PC-3 (cell line): ENCODE results near the gene LOXHD1. TPM values are rescaled to one million over a fixed set of nuclear protein-coding genes. Genes with fewer than 3 reads are reported as not detected.

Experiments
- ATAC-seq: fragments of 200-7000 bp; cut with Tn5 transposase; 2 replicates; pipeline ENCODE4 v1.9.1; 2020; ENCODE audit warnings: mild to moderate bottlenecking, moderate library complexity
- BruUV-seq: library from RNA; stranded (reverse); fragments of 400-500 nt; replicated peaks from 2 replicates; lab custom pipeline; 2021; lab: Mats Ljungman, UMichigan
- CTCF ChIA-PET: fragments of 300-600 bp; sonication (Branson Sonifier 250); formaldehyde crosslinking; loops from one replicate; lab custom pipeline; 2022; ENCODE audit warnings: antibody characterized with exemption; lab: Charles Lee
- POLR2A ChIA-PET: fragments of 300-600 bp; sonication (Branson Sonifier 250); formaldehyde crosslinking; loops from one replicate; lab custom pipeline; 2022; ENCODE audit warnings: antibody characterized with exemption; ENCODE audit not compliant: unreplicated experiment; lab: Charles Lee
- DNase-seq: peaks from one replicate; pipeline ENCODE4 v3.0.0-alpha.2; 2015
- H2AFZ ChIP-seq: fragments of 300-600 bp; sonication (generic); 2 replicates; pipeline ENCODE4 v1.6.0; 2016; ENCODE audit warnings: antibody characterized with exemption, low read length
- H3F3A ChIP-seq: fragments of 300-600 bp; sonication (generic); one replicate; pipeline ENCODE4 v1.6.0; 2017; ENCODE audit warnings: antibody characterized with exemption, low read length, control low read depth, mild to moderate bottlenecking; ENCODE audit not compliant: unreplicated experiment
- H3K27ac ChIP-seq: fragments of 300-600 bp; sonication (generic); 2 replicates; pipeline ENCODE4 v1.5.1; 2016; ENCODE audit warnings: mild to moderate bottlenecking, low read length
- H3K27me3 ChIP-seq: fragments of 300-600 bp; sonication (generic); 2 replicates; pipeline ENCODE4 v1.6.1; 2016; ENCODE audit warnings: low read length, mixed read lengths
- H3K36me3 ChIP-seq: fragments of 300-600 bp; sonication (generic); 2 replicates; pipeline ENCODE4 v1.6.1; 2016; ENCODE audit warnings: low read depth, mixed run types, low read length, mixed read lengths
- H3K4me1 ChIP-seq: fragments of 300-600 bp; sonication (generic); 2 replicates; pipeline ENCODE4 v1.5.1; 2016; ENCODE audit warnings: low read length; ENCODE audit not compliant: insufficient read depth
- H3K4me2 ChIP-seq: fragments of 300-600 bp; sonication (generic); 2 replicates; pipeline ENCODE4 v1.6.0; 2016; ENCODE audit warnings: low read length
- H3K4me3 ChIP-seq: fragments of 300-600 bp; sonication (generic); 2 replicates; pipeline ENCODE4 v1.5.1; 2016; ENCODE audit warnings: mild to moderate bottlenecking, low read length, mixed read lengths
- H3K79me2 ChIP-seq: fragments of 300-600 bp; sonication (generic); 2 replicates; pipeline ENCODE4 v1.6.1; 2017; ENCODE audit warnings: low read length, mixed read lengths
- H3K9ac ChIP-seq: fragments of 300-600 bp; sonication (generic); 2 replicates; pipeline ENCODE4 v1.6.0; 2016; ENCODE audit warnings: mild to moderate bottlenecking, low read length
- H3K9me2 ChIP-seq: fragments of 300-600 bp; sonication (generic); replicated peaks from 2 replicates; pipeline ENCODE4 v1.6.1; 2016; ENCODE audit warnings: mixed run types, low read length, mixed read lengths
- H3K9me3 ChIP-seq: fragments of 300-600 bp; sonication (generic); 2 replicates; pipeline ENCODE4 v1.6.1; 2016; ENCODE audit warnings: low read length, mixed read lengths
- H4K20me1 ChIP-seq: fragments of 300-600 bp; sonication (generic); 2 replicates; pipeline ENCODE4 v1.6.1; 2016; ENCODE audit warnings: low read length, mixed read lengths
- EZH2 ChIP-seq: fragments of 300-600 bp; sonication (generic); IDR thresholded peaks from one replicate; pipeline ENCODE4 v1.6.1; 2017; ENCODE audit warnings: antibody characterized with exemption, mild to moderate bottlenecking, low read length; ENCODE audit not compliant: unreplicated experiment
- EZH2phosphoT487 ChIP-seq: fragments of 300-600 bp; sonication (generic); IDR thresholded peaks from 2 replicates; pipeline ENCODE4 v1.6.1; 2018; ENCODE audit warnings: mild to moderate bottlenecking, antibody characterized with exemption, low read length, borderline replicate concordance
- intact Hi-C: fragments of 100-400 bp; cut with micrococcal nuclease; formaldehyde crosslinking; loops from 2 replicates; pipeline ENCODE4 v1.9.0; 2023
- total RNA-seq: library from RNA; depleted of rRNA; stranded (reverse); fragments of >200 nt; gene quantifications from 2 replicates; pipeline ENCODE4 v1.2.3, GENCODE V29; 2014
- TF ChIP-seq, protein P1 (sequence below): fragments of 300-600 bp; sonication (generic); conservative IDR thresholded peaks from 2 replicates; pipeline ENCODE4 v1.5.1; 2017; ENCODE audit warnings: antibody characterized with exemption, low read depth, mild to moderate bottlenecking, low read length

The LOXHD1 gene
- total RNA-seq, 1 experiment from 2014 or later: not detected

DNA sequence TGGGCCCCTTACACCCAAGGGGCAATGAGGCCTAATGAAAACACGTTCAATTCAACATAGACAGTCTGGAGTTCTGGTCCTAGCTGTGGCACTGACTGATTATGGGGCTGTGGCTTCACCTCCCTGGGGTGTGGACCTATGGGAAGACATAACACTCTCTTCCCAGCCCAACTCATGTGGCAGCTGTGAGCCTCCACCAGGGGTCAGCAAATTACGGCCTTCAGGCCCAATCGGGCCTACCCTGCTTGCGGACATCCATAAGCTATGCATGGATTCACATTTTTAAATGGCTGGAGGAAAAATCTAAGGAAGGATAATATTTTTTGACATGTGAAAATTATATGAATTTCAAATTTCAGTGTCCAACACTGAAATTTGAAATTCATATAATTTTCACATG is 101.3 kb downstream of the LOXHD1 start:
- H3K27me3 ChIP-seq: no peaks in the 10 kb centered on the region
- DNase-seq: peak; percentile 34
- no peaks in the 10 kb centered on the region for H3K4me1 ChIP-seq
- POLR2A ChIA-PET: no interaction called here
- H3K36me3 ChIP-seq: no peaks in the 10 kb centered on the region
- H3K9me2 ChIP-seq: no peaks in the 10 kb centered on the region
- CTCF ChIA-PET: interaction anchor here (0.6 to 0.7 kb wide), 2 partner anchors 87 to 101 kb away, joined by 3 read pairs; no protein-coding TSS in a partner anchor
- peak; percentile 86 for ATAC-seq
- H3K4me3 ChIP-seq: no peak overlapping the region
- H3K79me2 ChIP-seq: no peaks in the 10 kb centered on the region
- H3K9me3 ChIP-seq: no peaks in the 10 kb centered on the region
- no TSS peak for BruUV-seq
- H3F3A ChIP-seq: no peaks in the 10 kb centered on the region
- H3K27ac ChIP-seq: no peak overlapping the region
- intact Hi-C loops: no loop called here
- no peaks in the 10 kb centered on the region for H4K20me1 ChIP-seq
- no peak overlapping the region for H3K4me2 ChIP-seq
- TF ChIP-seq, protein P1, sequence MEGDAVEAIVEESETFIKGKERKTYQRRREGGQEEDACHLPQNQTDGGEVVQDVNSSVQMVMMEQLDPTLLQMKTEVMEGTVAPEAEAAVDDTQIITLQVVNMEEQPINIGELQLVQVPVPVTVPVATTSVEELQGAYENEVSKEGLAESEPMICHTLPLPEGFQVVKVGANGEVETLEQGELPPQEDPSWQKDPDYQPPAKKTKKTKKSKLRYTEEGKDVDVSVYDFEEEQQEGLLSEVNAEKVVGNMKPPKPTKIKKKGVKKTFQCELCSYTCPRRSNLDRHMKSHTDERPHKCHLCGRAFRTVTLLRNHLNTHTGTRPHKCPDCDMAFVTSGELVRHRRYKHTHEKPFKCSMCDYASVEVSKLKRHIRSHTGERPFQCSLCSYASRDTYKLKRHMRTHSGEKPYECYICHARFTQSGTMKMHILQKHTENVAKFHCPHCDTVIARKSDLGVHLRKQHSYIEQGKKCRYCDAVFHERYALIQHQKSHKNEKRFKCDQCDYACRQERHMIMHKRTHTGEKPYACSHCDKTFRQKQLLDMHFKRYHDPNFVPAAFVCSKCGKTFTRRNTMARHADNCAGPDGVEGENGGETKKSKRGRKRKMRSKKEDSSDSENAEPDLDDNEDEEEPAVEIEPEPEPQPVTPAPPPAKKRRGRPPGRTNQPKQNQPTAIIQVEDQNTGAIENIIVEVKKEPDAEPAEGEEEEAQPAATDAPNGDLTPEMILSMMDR: peak; percentile 52
- no peak for TF ChIP-seq EZH2phosphoT487
- H3K9ac ChIP-seq: no peak overlapping the region
- H2AFZ ChIP-seq: no peak overlapping the region

DNA sequence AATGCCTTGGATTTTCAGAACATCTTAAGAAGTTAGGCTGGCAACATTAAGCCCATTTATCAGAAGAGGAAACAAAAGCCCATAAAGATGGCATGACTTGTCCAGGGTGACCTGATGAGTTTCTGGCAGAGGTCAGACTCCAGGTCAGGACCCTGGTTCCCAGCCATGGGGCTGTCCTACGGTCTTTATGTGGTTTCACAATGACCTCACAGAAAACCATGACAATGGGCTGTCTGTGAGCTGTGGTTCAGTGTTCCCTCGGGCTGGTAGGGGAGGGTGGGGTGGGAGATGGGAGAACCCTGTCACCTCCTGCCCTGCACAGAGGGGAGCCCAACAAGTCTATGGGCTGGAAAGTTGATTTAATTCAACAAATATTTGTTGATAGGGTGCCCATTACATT is 101.8 kb downstream of the LOXHD1 start:
- Histone ChIP-seq H4K20me1 (no peaks in the 10 kb centered on the region), H3K36me3 (no peaks in the 10 kb centered on the region), H3K9ac (no peak overlapping the region), H3K9me2 (no peaks in the 10 kb centered on the region), H2AFZ (no peak overlapping the region), H3K27me3 (no peaks in the 10 kb centered on the region), H3K4me3 (no peak overlapping the region), H3K4me1 (no peaks in the 10 kb centered on the region), H3K27ac (no peak overlapping the region), H3K9me3 (no peaks in the 10 kb centered on the region), H3F3A (no peaks in the 10 kb centered on the region), H3K4me2 (no peak overlapping the region), H3K79me2 (no peaks in the 10 kb centered on the region)
- ChIA-PET POLR2A (no interaction called here), CTCF (no interaction called here)
- intact Hi-C loops: no loop called here
- BruUV-seq: no TSS peak
- TF ChIP-seq, protein P1: no peak
- TF ChIP-seq EZH2phosphoT487: no peak
- no peak for TF ChIP-seq EZH2
- ATAC-seq: no peak
- no peak for DNase-seq

DNA sequence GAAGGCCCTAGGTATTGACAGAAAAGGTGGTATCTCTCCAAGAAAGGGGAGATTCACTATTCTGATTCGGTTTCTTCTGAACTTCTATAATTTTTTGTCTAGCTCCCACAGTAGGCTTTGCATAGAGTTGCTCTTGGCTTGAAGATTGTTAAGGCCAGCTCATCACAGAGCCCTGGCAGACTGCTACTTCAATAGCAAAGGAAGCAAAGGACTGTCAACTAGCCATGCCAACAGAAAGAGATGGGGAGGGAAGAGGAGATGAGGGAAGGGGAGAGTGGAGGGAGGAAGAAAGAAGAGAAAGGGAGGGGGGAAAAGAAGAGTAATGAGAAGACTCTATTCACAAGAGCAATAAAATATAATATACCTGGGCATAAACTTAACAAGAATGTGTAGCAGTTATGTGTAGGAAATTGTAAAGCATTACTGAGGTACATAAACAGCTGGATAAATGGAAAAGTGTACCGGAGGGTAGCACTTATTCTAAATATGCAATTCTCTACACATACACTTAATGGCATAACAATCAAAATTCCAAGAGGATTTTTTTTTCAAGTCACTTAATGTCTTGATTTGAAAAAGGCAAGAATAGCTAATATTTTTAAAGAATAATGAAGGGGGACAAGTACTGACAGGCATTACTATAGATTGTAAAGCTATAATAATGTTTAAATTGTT is 102.5 kb downstream of the LOXHD1 start:
- POLR2A ChIA-PET: no interaction called here
- CTCF ChIA-PET: interaction anchor here (0.6 to 0.7 kb wide), 2 partner anchors 71 to 395 kb away, joined by 3 to 4 read pairs; no protein-coding TSS in a partner anchor
- ATAC-seq: no peak

More for the DNA sequence above, 102.5 kb downstream of the LOXHD1 start:
- Histone ChIP-seq H3K36me3 (no peaks in the 10 kb centered on the region), H2AFZ (no peak overlapping the region), H3K4me1 (no peaks in the 10 kb centered on the region), H3F3A (no peaks in the 10 kb centered on the region), H3K27ac (no peak overlapping the region), H3K4me2 (no peak overlapping the region), H3K9ac (no peak overlapping the region), H3K9me2 (no peaks in the 10 kb centered on the region), H4K20me1 (no peaks in the 10 kb centered on the region), H3K9me3 (no peaks in the 10 kb centered on the region), H3K27me3 (no peaks in the 10 kb centered on the region), H3K4me3 (no peak overlapping the region), H3K79me2 (no peaks in the 10 kb centered on the region)
- intact Hi-C loops: no loop called here
- no peak for DNase-seq
- BruUV-seq: no TSS peak
- TF ChIP-seq, protein P1: no peak
- TF ChIP-seq EZH2: no peak
- TF ChIP-seq EZH2phosphoT487: no peak
